ENCODE measurements around the gene ZNF787.

DNA sequence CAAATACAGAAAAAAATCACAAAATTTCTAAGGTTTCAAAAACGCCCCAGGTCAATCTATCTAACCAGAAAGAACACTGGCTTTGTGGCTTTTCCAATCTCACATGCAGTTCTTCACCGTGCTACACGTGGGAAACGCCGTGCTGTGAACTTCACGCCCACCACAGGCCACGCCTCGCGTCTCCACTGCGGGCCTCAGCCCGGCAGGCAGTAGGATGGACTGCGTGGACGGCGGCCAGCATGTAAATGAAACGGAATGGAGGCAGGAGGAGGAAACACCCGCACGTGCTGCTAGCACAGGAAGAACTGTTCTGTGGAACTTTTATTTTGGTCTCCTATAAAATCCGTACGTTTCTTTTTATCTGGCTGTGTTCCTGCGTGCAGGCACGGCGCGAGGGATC, 23.8 kb downstream of the ZNF787 start:
- TF ChIP-seq, protein P1, sequence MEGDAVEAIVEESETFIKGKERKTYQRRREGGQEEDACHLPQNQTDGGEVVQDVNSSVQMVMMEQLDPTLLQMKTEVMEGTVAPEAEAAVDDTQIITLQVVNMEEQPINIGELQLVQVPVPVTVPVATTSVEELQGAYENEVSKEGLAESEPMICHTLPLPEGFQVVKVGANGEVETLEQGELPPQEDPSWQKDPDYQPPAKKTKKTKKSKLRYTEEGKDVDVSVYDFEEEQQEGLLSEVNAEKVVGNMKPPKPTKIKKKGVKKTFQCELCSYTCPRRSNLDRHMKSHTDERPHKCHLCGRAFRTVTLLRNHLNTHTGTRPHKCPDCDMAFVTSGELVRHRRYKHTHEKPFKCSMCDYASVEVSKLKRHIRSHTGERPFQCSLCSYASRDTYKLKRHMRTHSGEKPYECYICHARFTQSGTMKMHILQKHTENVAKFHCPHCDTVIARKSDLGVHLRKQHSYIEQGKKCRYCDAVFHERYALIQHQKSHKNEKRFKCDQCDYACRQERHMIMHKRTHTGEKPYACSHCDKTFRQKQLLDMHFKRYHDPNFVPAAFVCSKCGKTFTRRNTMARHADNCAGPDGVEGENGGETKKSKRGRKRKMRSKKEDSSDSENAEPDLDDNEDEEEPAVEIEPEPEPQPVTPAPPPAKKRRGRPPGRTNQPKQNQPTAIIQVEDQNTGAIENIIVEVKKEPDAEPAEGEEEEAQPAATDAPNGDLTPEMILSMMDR (IDR thresholded peaks at IDR 0.05; ENCODE audit: low read depth, low read length, missing input control), result no peak
- TF ChIP-seq, protein P2, sequence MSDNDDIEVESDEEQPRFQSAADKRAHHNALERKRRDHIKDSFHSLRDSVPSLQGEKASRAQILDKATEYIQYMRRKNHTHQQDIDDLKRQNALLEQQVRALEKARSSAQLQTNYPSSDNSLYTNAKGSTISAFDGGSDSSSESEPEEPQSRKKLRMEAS (IDR thresholded peaks at IDR 0.05), result no peak
- TF ChIP-seq YY1 (IDR thresholded peaks at IDR 0.05), result no peak
- no peak for TF ChIP-seq RAD21 (IDR thresholded peaks at IDR 0.05)
- no peak for TF ChIP-seq FOXA1 (IDR thresholded peaks at IDR 0.05)
- TF ChIP-seq, protein P3, sequence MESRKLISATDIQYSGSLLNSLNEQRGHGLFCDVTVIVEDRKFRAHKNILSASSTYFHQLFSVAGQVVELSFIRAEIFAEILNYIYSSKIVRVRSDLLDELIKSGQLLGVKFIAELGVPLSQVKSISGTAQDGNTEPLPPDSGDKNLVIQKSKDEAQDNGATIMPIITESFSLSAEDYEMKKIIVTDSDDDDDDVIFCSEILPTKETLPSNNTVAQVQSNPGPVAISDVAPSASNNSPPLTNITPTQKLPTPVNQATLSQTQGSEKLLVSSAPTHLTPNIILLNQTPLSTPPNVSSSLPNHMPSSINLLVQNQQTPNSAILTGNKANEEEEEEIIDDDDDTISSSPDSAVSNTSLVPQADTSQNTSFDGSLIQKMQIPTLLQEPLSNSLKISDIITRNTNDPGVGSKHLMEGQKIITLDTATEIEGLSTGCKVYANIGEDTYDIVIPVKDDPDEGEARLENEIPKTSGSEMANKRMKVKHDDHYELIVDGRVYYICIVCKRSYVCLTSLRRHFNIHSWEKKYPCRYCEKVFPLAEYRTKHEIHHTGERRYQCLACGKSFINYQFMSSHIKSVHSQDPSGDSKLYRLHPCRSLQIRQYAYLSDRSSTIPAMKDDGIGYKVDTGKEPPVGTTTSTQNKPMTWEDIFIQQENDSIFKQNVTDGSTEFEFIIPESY (IDR thresholded peaks at IDR 0.05), result no peak
- TF ChIP-seq, protein P4, sequence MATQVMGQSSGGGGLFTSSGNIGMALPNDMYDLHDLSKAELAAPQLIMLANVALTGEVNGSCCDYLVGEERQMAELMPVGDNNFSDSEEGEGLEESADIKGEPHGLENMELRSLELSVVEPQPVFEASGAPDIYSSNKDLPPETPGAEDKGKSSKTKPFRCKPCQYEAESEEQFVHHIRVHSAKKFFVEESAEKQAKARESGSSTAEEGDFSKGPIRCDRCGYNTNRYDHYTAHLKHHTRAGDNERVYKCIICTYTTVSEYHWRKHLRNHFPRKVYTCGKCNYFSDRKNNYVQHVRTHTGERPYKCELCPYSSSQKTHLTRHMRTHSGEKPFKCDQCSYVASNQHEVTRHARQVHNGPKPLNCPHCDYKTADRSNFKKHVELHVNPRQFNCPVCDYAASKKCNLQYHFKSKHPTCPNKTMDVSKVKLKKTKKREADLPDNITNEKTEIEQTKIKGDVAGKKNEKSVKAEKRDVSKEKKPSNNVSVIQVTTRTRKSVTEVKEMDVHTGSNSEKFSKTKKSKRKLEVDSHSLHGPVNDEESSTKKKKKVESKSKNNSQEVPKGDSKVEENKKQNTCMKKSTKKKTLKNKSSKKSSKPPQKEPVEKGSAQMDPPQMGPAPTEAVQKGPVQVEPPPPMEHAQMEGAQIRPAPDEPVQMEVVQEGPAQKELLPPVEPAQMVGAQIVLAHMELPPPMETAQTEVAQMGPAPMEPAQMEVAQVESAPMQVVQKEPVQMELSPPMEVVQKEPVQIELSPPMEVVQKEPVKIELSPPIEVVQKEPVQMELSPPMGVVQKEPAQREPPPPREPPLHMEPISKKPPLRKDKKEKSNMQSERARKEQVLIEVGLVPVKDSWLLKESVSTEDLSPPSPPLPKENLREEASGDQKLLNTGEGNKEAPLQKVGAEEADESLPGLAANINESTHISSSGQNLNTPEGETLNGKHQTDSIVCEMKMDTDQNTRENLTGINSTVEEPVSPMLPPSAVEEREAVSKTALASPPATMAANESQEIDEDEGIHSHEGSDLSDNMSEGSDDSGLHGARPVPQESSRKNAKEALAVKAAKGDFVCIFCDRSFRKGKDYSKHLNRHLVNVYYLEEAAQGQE (IDR thresholded peaks at IDR 0.05), result no peak

Data from liver (tissue), 3 donors.